ENCODE results near the gene DCDC1.

The DCDC1 gene

DNA sequence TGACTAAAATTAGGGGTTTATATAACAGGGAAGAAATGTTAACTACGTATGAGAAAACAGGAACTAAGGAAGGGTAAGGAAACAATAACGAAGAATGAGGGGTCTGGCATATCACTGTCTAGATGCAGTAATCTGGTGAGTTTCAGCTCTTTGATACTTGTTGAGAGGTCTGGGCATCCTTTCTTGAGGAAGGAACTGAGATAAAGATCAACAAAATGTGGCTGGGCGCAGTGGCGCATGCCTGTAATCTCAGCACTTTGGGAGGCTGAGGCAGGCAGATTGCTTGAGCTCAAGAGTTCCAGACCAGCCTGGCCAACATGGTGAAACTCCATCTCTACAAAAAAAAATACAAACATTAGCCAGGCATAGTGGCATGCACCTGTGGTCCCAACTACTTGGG lies 2.7 kb downstream of the DCDC1 start:
- TF ChIP-seq, protein P1, sequence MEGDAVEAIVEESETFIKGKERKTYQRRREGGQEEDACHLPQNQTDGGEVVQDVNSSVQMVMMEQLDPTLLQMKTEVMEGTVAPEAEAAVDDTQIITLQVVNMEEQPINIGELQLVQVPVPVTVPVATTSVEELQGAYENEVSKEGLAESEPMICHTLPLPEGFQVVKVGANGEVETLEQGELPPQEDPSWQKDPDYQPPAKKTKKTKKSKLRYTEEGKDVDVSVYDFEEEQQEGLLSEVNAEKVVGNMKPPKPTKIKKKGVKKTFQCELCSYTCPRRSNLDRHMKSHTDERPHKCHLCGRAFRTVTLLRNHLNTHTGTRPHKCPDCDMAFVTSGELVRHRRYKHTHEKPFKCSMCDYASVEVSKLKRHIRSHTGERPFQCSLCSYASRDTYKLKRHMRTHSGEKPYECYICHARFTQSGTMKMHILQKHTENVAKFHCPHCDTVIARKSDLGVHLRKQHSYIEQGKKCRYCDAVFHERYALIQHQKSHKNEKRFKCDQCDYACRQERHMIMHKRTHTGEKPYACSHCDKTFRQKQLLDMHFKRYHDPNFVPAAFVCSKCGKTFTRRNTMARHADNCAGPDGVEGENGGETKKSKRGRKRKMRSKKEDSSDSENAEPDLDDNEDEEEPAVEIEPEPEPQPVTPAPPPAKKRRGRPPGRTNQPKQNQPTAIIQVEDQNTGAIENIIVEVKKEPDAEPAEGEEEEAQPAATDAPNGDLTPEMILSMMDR (IDR thresholded peaks at IDR 0.05; ENCODE audit: low read depth, low read length), result no peak
- no peak for DNase-seq (ENCODE audit: low read depth in 2 of 2)
- H3K4me3 ChIP-seq (replicated peaks in 1 of 2; ENCODE audit: low read depth in 2 of 2, low read length in 2 of 2), result no peak overlapping the region

DNA sequence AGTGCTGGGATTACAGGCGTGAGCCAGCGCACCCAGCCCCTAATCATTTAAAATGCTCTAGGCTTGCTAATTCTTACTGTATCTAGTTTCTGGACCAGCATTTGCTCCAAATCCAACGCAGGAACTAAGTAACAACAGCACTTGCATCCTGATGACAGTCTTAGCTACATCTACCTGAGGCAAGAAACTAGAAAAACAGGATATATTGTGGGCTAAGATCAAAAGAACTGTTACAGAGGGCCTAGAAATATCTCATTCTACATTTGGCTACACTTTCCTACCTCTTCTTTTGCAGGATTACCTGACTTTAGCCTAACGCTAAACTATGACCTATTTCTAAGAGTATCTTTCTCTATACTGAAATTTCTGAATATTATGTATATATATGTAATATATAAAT lies 7.8 kb downstream of the DCDC1 start:
- no peak for DNase-seq (ENCODE audit: low read depth in 2 of 2)
- TF ChIP-seq, protein P1 (IDR thresholded peaks at IDR 0.05; ENCODE audit: low read depth, low read length), result no peak
- H3K4me3 ChIP-seq (replicated peaks in 1 of 2; ENCODE audit: low read depth in 2 of 2, low read length in 2 of 2), result no peak overlapping the region

DNA sequence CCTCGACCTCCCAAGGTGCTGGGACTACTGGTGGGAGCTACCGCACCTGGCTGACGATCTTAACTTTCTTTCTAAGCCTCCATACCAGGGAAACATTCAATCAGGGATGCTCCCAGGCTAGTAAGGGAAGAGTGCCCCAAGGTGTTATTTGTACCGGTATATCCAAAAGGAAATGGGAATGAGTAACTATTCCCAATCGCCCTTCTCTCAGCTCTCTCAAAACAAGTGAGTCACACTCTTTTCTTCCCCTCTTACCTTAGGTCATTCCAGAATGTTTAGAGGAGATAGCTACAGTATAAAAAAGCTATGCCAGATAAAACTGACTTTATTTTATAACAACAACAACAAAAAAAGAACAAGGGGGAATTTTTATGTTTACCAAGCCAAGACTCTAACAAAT lies 13.7 kb downstream of the DCDC1 start:
- H3K4me3 ChIP-seq (replicated peaks in 1 of 2; ENCODE audit: low read depth in 2 of 2, low read length in 2 of 2), result no peak overlapping the region
- TF ChIP-seq, protein P1 (IDR thresholded peaks at IDR 0.05; ENCODE audit: low read depth, low read length), result no peak
- DNase-seq (ENCODE audit: low read depth in 2 of 2), result peak in 1 of 2 donors; percentile 8

DNA sequence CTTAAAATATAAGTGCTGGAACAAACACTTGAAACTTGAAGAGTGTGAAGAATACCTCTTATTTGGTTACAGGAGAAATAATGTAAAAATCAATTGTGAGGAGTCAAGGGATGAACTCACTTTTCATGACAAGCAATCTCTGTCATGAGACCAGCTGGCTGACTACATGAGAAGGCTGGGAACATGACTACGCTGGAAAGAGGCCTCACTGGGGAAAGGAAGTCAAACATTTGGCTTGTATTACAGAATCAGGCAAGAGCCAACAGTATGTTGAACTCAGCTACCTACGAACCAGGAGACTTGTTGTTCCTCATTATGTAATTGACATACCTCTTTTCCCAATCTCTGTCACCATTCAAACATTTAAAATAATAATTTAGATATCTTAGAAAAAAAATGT lies 14.4 kb downstream of the DCDC1 start:
- TF ChIP-seq, protein P1 (IDR thresholded peaks at IDR 0.05; ENCODE audit: low read depth, low read length), result no peak
- no peak overlapping the region for H3K4me3 ChIP-seq (replicated peaks in 1 of 2; ENCODE audit: low read depth in 2 of 2, low read length in 2 of 2)
- DNase-seq (ENCODE audit: low read depth in 2 of 2), result peak; percentile 33 to 45

DNA sequence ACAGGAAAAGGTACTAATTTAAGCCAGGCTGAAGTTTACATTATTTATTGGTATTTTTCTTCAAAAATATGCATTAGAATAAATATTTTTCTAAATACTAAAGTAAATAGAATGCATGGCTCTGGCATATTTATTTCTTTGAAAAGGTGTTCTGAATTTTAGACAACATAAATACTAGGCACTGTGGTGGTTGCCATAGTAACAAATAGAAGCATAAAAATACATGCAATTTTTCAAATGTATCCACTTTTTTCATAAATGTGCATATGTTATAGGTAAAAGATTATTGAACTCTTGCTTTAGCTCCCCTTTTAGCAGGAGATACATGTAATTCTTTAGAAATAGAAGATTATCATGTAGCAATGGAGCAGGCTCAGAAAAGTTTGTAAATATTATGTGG lies 18.4 kb downstream of the DCDC1 start:
- DNase-seq (ENCODE audit: low read depth in 2 of 2), result no peak
- TF ChIP-seq, protein P1 (IDR thresholded peaks at IDR 0.05; ENCODE audit: low read depth, low read length), result no peak
- no peak overlapping the region for H3K4me3 ChIP-seq (replicated peaks in 1 of 2; ENCODE audit: low read depth in 2 of 2, low read length in 2 of 2)

DNA sequence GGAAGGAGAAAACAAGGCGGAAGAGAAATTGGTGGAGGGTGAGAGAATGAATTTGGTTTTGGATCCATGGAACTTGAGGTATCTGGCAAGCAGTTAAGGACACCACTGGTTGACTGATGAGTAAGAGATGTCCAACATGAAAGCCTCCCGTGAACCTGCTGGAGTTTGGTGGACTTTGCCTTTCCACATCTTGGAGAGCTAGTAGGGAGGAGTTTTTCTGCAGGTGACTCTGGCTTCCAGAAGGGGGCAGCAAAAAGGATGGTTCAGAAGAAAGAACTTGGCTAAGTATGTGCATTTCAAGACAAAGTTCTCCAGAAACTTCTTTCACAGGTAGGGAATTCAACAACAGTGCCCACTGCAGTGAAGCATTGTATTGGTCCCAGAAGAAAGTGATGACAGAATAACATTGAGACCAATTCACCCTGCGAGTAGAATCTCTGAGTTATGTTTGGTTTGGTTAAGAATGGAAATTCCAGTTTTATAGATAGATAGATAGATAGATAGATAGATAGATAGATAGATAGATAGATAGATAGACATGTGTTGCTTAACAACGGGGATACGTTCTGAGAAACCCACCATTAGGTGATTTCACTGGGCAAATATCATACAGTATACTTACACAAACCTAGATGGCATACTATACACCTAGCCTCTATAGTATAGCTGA lies 28.5 kb downstream of the DCDC1 start:
- TF ChIP-seq, protein P1 (IDR thresholded peaks at IDR 0.05; ENCODE audit: low read depth, low read length), result peak; percentile 69

DNA sequence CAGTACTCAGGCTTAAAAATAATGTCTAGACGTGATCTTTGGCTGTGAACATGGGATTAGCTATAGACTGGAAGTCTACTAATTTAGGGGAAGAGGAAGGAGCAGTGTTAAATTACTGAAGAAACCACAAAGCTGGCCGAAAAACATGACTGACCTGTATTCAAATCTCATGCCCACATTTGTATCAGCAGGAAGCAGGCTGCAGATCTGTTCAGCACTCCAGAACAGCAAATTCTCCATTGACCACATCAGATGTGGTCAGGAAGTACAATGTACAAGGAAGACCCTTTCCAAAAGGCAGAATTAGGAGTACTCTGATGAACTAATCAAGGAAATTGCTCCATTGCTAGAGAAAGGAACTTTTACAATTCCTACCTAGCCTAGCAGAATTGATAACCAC lies 31.7 kb downstream of the DCDC1 start:
- no peak for DNase-seq (ENCODE audit: low read depth in 2 of 2)
- no peak overlapping the region for H3K4me3 ChIP-seq (replicated peaks in 1 of 2; ENCODE audit: low read depth in 2 of 2, low read length in 2 of 2)
- TF ChIP-seq, protein P1 (IDR thresholded peaks at IDR 0.05; ENCODE audit: low read depth, low read length), result no peak

More for the DNA sequence above, 28.5 kb downstream of the DCDC1 start:
- peak; percentile 52 to 57 for DNase-seq (ENCODE audit: low read depth in 2 of 2)
- H3K4me3 ChIP-seq (replicated peaks in 1 of 2; ENCODE audit: low read depth in 2 of 2, low read length in 2 of 2), result no peak overlapping the region

Data from cardiac fibroblast (primary cell).